ENCODE measurements around the gene CEP350. TPM values are rescaled to one million over a fixed set of nuclear protein-coding genes. Genes with fewer than 3 reads are reported as not detected.

CEP350 gene
- polyA plus RNA-seq, 3 donors = 26.1 to 33.6 (median 28.2) TPM

DNA sequence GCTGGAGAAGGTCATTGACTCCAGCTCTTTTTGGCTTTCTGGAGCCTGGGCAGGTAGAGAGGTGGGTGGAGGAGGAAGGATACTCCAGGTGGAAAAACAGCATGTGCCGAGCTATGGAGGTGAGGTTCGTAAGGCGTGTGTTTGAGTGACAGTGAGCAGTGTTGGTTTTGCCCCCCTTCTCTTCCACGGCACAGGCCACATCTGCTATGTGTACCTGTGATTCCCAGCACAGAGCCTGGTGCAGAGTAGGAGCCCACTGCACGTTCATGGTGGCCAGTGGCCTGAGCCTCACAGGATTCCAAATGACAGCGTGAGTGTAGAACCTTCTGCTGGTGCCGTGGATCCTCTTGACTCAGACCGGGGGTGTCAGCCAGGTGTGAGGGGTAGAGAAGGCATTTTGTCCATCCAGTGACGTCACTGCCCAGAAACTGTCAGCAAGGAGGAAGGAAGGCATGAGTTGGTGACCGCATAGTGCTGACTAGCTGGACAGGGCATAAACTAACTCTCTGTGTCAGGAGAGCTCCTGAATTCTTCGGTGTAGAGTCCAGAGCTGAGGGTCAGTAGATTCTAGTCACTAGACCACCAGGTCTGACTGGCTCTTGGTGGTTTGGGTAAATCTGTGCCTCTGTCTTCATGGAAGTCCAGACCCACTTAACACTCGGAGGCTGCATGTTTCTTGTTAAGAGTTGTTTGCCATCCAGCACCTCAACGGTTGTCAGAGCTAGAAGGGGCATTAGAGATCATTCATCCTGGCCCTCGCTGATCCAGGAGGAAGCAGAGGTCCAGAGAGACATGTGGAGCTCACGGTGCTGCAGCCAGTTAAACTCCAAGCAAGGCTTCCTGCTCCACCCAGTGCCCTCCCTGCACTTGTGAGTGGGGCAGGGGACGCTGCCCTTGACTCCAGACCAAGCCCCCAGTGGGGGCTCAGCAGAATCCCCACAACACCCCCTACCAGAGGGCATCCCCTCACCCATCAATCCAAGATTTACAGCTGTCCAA, 203.8 kb downstream of the CEP350 start:
- DNase-seq (ENCODE audit: extremely low read depth in 1 of 11, low read depth in 9 of 11, low spot score in 4 of 11) = no peak

DNA sequence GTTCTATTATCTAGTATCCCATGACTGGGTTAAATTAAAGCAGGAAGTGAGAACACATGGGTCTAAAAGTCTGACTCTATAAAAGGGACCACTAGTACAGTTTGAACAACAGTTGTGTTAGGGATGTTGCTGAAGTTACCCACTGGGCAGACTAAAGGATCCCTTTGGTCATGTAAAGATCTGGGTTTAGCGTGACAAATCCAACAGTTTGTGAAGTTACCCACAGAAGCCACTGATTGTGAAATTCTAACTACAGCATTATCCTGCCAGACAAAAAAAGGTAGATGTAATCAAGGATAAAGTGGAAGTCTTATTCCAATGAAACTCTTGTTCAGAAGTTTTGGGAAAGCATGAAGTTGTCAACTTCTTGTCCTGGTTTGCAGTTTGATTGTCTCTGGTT, 205.7 kb downstream of the CEP350 start:
- DNase-seq (ENCODE audit: extremely low read depth in 1 of 11, low read depth in 9 of 11, low spot score in 4 of 11) = no peak

DNA sequence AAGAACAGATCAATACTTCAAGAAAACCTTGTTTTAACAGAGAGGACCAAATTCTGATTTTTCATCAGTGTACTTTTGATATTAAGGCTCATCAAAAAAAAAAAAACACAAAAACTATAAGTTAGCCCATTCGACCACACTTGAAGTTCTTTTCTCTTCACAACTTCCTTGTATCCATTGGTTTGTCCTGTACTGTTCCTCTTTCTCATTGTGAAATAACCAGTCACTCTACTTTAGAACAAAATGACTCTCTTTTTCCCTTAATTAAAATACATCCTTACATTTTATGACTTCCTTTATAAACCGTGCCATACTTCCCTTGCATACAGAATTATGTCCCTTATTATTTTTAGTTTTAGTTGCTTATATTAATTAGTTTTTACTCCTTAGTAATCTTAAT, 208.4 kb downstream of the CEP350 start:
- no peak for DNase-seq (ENCODE audit: extremely low read depth in 1 of 11, low read depth in 9 of 11, low spot score in 4 of 11)

Other genes with a start within 250 kb of the CEP350 start
- gene FAM163A, start 211.5 kb upstream of the CEP350 start, polyA plus RNA-seq (ENCODE audit: insufficient read length in 3 of 3) = 1 to 10 TPM in 2 of 3 donors, under 1 TPM in 1; 0.90 to 2.1 (median 1.0) TPM
- 10 to 100 TPM; 30.5 to 41.3 (median 37.7) TPM for gene TOR1AIP2, start 77.0 kb upstream of the CEP350 start, polyA plus RNA-seq (ENCODE audit: insufficient read length in 3 of 3)
- 10 to 100 TPM; 49.4 to 55.4 (median 50.5) TPM for gene TOR1AIP1, start 72.5 kb upstream of the CEP350 start, polyA plus RNA-seq (ENCODE audit: insufficient read length in 3 of 3)
- 10 to 100 TPM; 53.2 to 62.6 (median 60.7) TPM for gene QSOX1, start 200.1 kb downstream of the CEP350 start, polyA plus RNA-seq (ENCODE audit: insufficient read length in 3 of 3)

All from renal cortex interstitium (tissue), 11 donors.